ENCODE measurements around the gene TDRD12.

The TDRD12 gene

GRCh38 chr19:32809754-32810153 lies 90.2 kb downstream of the TDRD12 start:
- DNase-seq (ENCODE audit: low spot score) = no peak

- no peak for DNase-seq (ENCODE audit: low spot score)
Measured at GRCh38 chr19:32810452-32810851, 90.9 kb downstream of the TDRD12 start.

GRCh38 chr19:32811151-32811550 lies 91.6 kb downstream of the TDRD12 start:
- DNase-seq (ENCODE audit: low spot score) = no peak

- no peak for DNase-seq (ENCODE audit: low spot score)
Measured at GRCh38 chr19:32812036-32812435, 92.5 kb downstream of the TDRD12 start.

GRCh38 chr19:32812571-32812970 lies 93.0 kb downstream of the TDRD12 start:
- no peak for DNase-seq (ENCODE audit: low spot score)

GRCh38 chr19:32813862-32814425 lies 94.4 kb downstream of the TDRD12 start:
- DNase-seq (ENCODE audit: low spot score) = no peak

- no peak for DNase-seq (ENCODE audit: low spot score)
Measured at GRCh38 chr19:32814624-32815023, 95.1 kb downstream of the TDRD12 start.

GRCh38 chr19:32816555-32817099 lies 97.1 kb downstream of the TDRD12 start:
- DNase-seq (ENCODE audit: low spot score) = no peak

GRCh38 chr19:32817569-32818476 lies 98.3 kb downstream of the TDRD12 start:
- DNase-seq (ENCODE audit: low spot score) = no peak

- no peak for DNase-seq (ENCODE audit: low spot score)
Measured at GRCh38 chr19:32818536-32818935, 99.0 kb downstream of the TDRD12 start.

- no peak for DNase-seq (ENCODE audit: low spot score)
Measured at GRCh38 chr19:32819419-32820400, 100.1 kb downstream of the TDRD12 start.

GRCh38 chr19:32822916-32823746 lies 103.6 kb downstream of the TDRD12 start:
- no peak for DNase-seq (ENCODE audit: low spot score)

- DNase-seq (ENCODE audit: low spot score) = no peak
Measured at GRCh38 chr19:32823747-32824102, 104.2 kb downstream of the TDRD12 start.

- DNase-seq (ENCODE audit: low spot score) = no peak
Measured at GRCh38 chr19:32824191-32824751, 104.7 kb downstream of the TDRD12 start.

GRCh38 chr19:32824916-32825608 lies 105.5 kb downstream of the TDRD12 start:
- no peak for DNase-seq (ENCODE audit: low spot score)

- DNase-seq (ENCODE audit: low spot score) = no peak
Measured at GRCh38 chr19:32828139-32828538, 108.6 kb downstream of the TDRD12 start.

- DNase-seq (ENCODE audit: low spot score) = no peak
Measured at GRCh38 chr19:32828643-32829344, 109.2 kb downstream of the TDRD12 start.

GRCh38 chr19:32829345-32829896 lies 109.9 kb downstream of the TDRD12 start:
- DNase-seq (ENCODE audit: low spot score) = no peak
